ENCODE data around the gene CASKIN1.

The CASKIN1 gene

DNA sequence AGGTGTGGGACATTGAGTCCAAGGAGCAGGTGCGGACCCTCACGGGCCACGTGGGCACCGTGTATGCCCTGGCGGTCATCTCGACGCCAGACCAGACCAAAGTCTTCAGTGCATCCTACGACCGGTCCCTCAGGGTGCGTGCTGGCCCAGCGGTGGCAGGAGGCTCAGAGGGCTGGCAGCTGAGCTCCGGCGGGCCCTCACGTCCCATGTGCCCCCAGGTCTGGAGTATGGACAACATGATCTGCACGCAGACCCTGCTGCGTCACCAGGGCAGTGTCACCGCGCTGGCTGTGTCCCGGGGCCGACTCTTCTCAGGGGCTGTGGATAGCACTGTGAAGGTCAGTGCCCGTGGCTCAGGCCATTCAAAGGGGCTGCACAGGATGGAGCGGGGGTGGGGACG, 20.4 kb downstream of the CASKIN1 start:
- Histone ChIP-seq H4K8ac (ENCODE audit: low read depth, low read length) (no peak overlapping the region), H3K9me3 (ENCODE audit: insufficient read depth, low read depth, low read length) (peaks cover 8% of the 10 kb centered on the region), H2BK12ac (ENCODE audit: low read length) (no peak overlapping the region), H3K18ac (ENCODE audit: low read length) (no peak overlapping the region), H3K79me1 (ENCODE audit: low read length) (no peaks in the 10 kb centered on the region), H2AFZ (ENCODE audit: insufficient read depth, low read length, poor library complexity) (no peak overlapping the region), H2AK5ac (ENCODE audit: low read length) (no peak overlapping the region), H3K4me1 (ENCODE audit: control insufficient read depth in 1 of 2, insufficient read depth in 2 of 2, low read length in 2 of 2) (no peaks in the 10 kb centered on the region), H3K27me3 (ENCODE audit: insufficient read depth, low read length) (no peaks in the 10 kb centered on the region), H3K27ac (ENCODE audit: low read depth, low read length) (no peak overlapping the region), H2BK5ac (ENCODE audit: low read depth, low read length, poor library complexity) (no peak overlapping the region), H3K4me3 (ENCODE audit: low read depth, low read length) (no peak overlapping the region), H3K9ac (ENCODE audit: low read length) (no peak overlapping the region), H3K14ac (ENCODE audit: low read length) (no peak overlapping the region), H3K79me2 (ENCODE audit: control insufficient read depth, insufficient read depth, low read length, poor library complexity) (no peaks in the 10 kb centered on the region), H2BK120ac (ENCODE audit: insufficient read depth, low read length, poor library complexity) (no peak overlapping the region), H4K91ac (ENCODE audit: low read depth, low read length) (no peak overlapping the region), H3K4me2 (ENCODE audit: low read length) (no peak overlapping the region), H3K4ac (ENCODE audit: low read depth, low read length) (no peak overlapping the region), H3K36me3 (ENCODE audit: control insufficient read depth in 1 of 2, insufficient read depth in 2 of 2, low read length in 2 of 2) (peaks cover 60 to 65% of the 10 kb centered on the region in 2 experiments), H3K23ac (ENCODE audit: low read length) (no peak overlapping the region), H4K12ac (ENCODE audit: low read depth, low read length) (no peak overlapping the region)
- no peak for DNase-seq
- WGBS (ENCODE audit: extremely low coverage, insufficient coverage, insufficient read length) = no CpG with 5 or more reads among the region's 23 CpGs

GRCh38 chr16:2175454-2175853, 21.0 kb downstream of the CASKIN1 start:
- H3K4me3 ChIP-seq (ENCODE audit: low read depth, low read length) = no peak overlapping the region
- no peak overlapping the region for H2AK5ac ChIP-seq (ENCODE audit: low read length)
- H3K14ac ChIP-seq (ENCODE audit: low read length) = no peak overlapping the region
- WGBS (ENCODE audit: extremely low coverage, insufficient coverage, insufficient read length) = no CpG with 5 or more reads among the region's 10 CpGs
- DNase-seq = no peak
- no peaks in the 10 kb centered on the region for H3K79me1 ChIP-seq (ENCODE audit: low read length)
- H3K4me2 ChIP-seq (ENCODE audit: low read length) = no peak overlapping the region
- H4K12ac ChIP-seq (ENCODE audit: low read depth, low read length) = no peak overlapping the region
- no peak overlapping the region for H2BK5ac ChIP-seq (ENCODE audit: low read depth, low read length, poor library complexity)
- H2BK12ac ChIP-seq (ENCODE audit: low read length) = no peak overlapping the region
- no peak overlapping the region for H2AFZ ChIP-seq (ENCODE audit: insufficient read depth, low read length, poor library complexity)
- no peaks in the 10 kb centered on the region for H3K27me3 ChIP-seq (ENCODE audit: insufficient read depth, low read length)
- no peak overlapping the region for H3K9ac ChIP-seq (ENCODE audit: low read length)
- no peak overlapping the region for H2BK120ac ChIP-seq (ENCODE audit: insufficient read depth, low read length, poor library complexity)
- H3K79me2 ChIP-seq (ENCODE audit: control insufficient read depth, insufficient read depth, low read length, poor library complexity) = no peaks in the 10 kb centered on the region
- peaks cover 8% of the 10 kb centered on the region for H3K9me3 ChIP-seq (ENCODE audit: insufficient read depth, low read depth, low read length)
- H3K4me1 ChIP-seq (ENCODE audit: control insufficient read depth in 1 of 2, insufficient read depth in 2 of 2, low read length in 2 of 2) = no peaks in the 10 kb centered on the region
- H3K27ac ChIP-seq (ENCODE audit: low read depth, low read length) = no peak overlapping the region
- H4K8ac ChIP-seq (ENCODE audit: low read depth, low read length) = no peak overlapping the region
- no peak overlapping the region for H4K91ac ChIP-seq (ENCODE audit: low read depth, low read length)
- H3K18ac ChIP-seq (ENCODE audit: low read length) = no peak overlapping the region
- peaks cover 66 to 71% of the 10 kb centered on the region in 2 experiments for H3K36me3 ChIP-seq (ENCODE audit: control insufficient read depth in 1 of 2, insufficient read depth in 2 of 2, low read length in 2 of 2)
- no peak overlapping the region for H3K4ac ChIP-seq (ENCODE audit: low read depth, low read length)
- H3K23ac ChIP-seq (ENCODE audit: low read length) = no peak overlapping the region

DNA sequence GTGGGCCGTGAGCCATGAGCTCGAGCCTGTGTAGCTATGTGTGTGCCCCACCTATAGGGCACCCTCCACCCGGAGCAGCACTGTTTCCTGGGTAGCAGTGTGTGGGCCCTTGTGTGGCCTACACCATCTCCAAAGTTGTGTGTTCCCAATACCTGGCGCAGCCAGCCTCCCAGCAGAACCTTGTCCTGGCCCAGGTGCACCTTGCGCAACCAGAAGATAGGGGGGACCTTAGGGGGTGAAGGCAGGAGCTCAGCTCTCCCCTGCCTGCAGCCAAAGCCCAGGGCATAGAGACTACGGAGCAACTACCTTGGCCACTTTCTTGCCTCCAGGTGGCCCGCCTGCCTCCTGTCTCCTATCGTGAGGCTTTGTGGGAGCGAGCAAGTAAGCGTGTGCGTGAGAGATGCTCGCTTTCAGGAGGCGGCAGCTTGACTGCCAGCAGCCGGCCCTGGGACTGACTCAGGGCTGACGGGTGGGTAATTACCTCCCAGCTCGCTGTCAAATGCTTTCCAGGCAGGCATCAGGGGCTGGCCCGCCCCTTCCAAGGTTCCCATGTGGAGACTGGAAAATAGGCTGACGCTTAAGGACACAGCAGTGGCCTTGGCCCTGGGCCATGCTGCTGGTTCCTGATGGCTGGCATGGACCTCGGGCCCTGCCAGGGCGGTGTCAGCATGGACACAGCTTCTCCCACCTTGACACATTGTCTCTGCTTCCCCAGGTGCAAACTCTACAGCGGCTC, 21.8 kb downstream of the CASKIN1 start:
- no peaks in the 10 kb centered on the region for H3K4me1 ChIP-seq (ENCODE audit: control insufficient read depth in 1 of 2, insufficient read depth in 2 of 2, low read length in 2 of 2)
- no peak overlapping the region for H2AK5ac ChIP-seq (ENCODE audit: low read length)
- H3K4me2 ChIP-seq (ENCODE audit: low read length) = no peak overlapping the region
- H2BK12ac ChIP-seq (ENCODE audit: low read length) = no peak overlapping the region
- H3K9ac ChIP-seq (ENCODE audit: low read length) = no peak overlapping the region
- no peak overlapping the region for H2BK120ac ChIP-seq (ENCODE audit: insufficient read depth, low read length, poor library complexity)
- no peaks in the 10 kb centered on the region for H3K79me1 ChIP-seq (ENCODE audit: low read length)
- H4K91ac ChIP-seq (ENCODE audit: low read depth, low read length) = no peak overlapping the region
- no peak overlapping the region for H3K27ac ChIP-seq (ENCODE audit: low read depth, low read length)
- no peaks in the 10 kb centered on the region for H3K79me2 ChIP-seq (ENCODE audit: control insufficient read depth, insufficient read depth, low read length, poor library complexity)
- no CpG with 5 or more reads among the region's 21 CpGs for WGBS (ENCODE audit: extremely low coverage, insufficient coverage, insufficient read length)
- H4K12ac ChIP-seq (ENCODE audit: low read depth, low read length) = no peak overlapping the region
- no peak overlapping the region for H2AFZ ChIP-seq (ENCODE audit: insufficient read depth, low read length, poor library complexity)
- no peak overlapping the region for H3K14ac ChIP-seq (ENCODE audit: low read length)
- no peak overlapping the region for H2BK5ac ChIP-seq (ENCODE audit: low read depth, low read length, poor library complexity)
- H3K36me3 ChIP-seq (ENCODE audit: control insufficient read depth in 1 of 2, insufficient read depth in 2 of 2, low read length in 2 of 2) = peaks cover 75 to 80% of the 10 kb centered on the region in 2 experiments
- H3K27me3 ChIP-seq (ENCODE audit: insufficient read depth, low read length) = no peaks in the 10 kb centered on the region
- no peak overlapping the region for H3K23ac ChIP-seq (ENCODE audit: low read length)
- H4K8ac ChIP-seq (ENCODE audit: low read depth, low read length) = no peak overlapping the region
- no peak overlapping the region for H3K4me3 ChIP-seq (ENCODE audit: low read depth, low read length)
- H3K9me3 ChIP-seq (ENCODE audit: insufficient read depth, low read depth, low read length) = peaks cover 8% of the 10 kb centered on the region
- H3K18ac ChIP-seq (ENCODE audit: low read length) = no peak overlapping the region
- DNase-seq = peak in 1 of 2 donors; percentile 18
- no peak overlapping the region for H3K4ac ChIP-seq (ENCODE audit: low read depth, low read length)

DNA sequence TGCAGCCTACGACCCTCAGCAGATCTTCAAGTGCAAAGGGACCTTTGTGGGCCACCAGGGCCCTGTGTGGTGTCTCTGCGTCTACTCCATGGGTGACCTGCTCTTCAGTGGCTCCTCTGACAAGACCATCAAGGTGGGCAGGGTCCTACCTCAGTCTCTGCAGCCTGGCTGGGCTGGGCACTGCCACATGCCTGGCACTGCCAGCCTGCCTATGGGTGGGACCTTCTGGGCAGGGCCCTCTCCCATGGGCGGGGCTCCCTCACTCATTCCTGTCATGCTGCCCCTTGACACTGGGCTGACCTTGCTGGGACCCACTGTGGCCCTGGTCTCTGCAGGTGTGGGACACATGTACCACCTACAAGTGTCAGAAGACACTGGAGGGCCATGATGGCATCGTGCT, 22.5 kb downstream of the CASKIN1 start:
- no peaks in the 10 kb centered on the region for H3K79me1 ChIP-seq (ENCODE audit: low read length)
- H2BK5ac ChIP-seq (ENCODE audit: low read depth, low read length, poor library complexity) = no peak overlapping the region
- H3K14ac ChIP-seq (ENCODE audit: low read length) = no peak overlapping the region
- H3K36me3 ChIP-seq (ENCODE audit: control insufficient read depth in 1 of 2, insufficient read depth in 2 of 2, low read length in 2 of 2) = peaks cover 81% of the 10 kb centered on the region in 2 experiments
- no peak overlapping the region for H4K12ac ChIP-seq (ENCODE audit: low read depth, low read length)
- no peaks in the 10 kb centered on the region for H3K27me3 ChIP-seq (ENCODE audit: insufficient read depth, low read length)
- no peak overlapping the region for H4K91ac ChIP-seq (ENCODE audit: low read depth, low read length)
- no peaks in the 10 kb centered on the region for H3K79me2 ChIP-seq (ENCODE audit: control insufficient read depth, insufficient read depth, low read length, poor library complexity)
- H3K18ac ChIP-seq (ENCODE audit: low read length) = no peak overlapping the region
- H3K9me3 ChIP-seq (ENCODE audit: insufficient read depth, low read depth, low read length) = peaks cover 8% of the 10 kb centered on the region
- H3K4me1 ChIP-seq (ENCODE audit: control insufficient read depth in 1 of 2, insufficient read depth in 2 of 2, low read length in 2 of 2) = no peaks in the 10 kb centered on the region
- H3K4ac ChIP-seq (ENCODE audit: low read depth, low read length) = no peak overlapping the region
- no CpG with 5 or more reads among the region's 4 CpGs for WGBS (ENCODE audit: extremely low coverage, insufficient coverage, insufficient read length)
- no peak overlapping the region for H2BK120ac ChIP-seq (ENCODE audit: insufficient read depth, low read length, poor library complexity)
- no peak overlapping the region for H3K4me3 ChIP-seq (ENCODE audit: low read depth, low read length)
- DNase-seq = no peak
- H2AK5ac ChIP-seq (ENCODE audit: low read length) = no peak overlapping the region
- no peak overlapping the region for H4K8ac ChIP-seq (ENCODE audit: low read depth, low read length)
- H2AFZ ChIP-seq (ENCODE audit: insufficient read depth, low read length, poor library complexity) = no peak overlapping the region
- H2BK12ac ChIP-seq (ENCODE audit: low read length) = no peak overlapping the region
- H3K27ac ChIP-seq (ENCODE audit: low read depth, low read length) = no peak overlapping the region
- no peak overlapping the region for H3K23ac ChIP-seq (ENCODE audit: low read length)
- H3K4me2 ChIP-seq (ENCODE audit: low read length) = no peak overlapping the region
- H3K9ac ChIP-seq (ENCODE audit: low read length) = no peak overlapping the region
